Measurements from ENCODE around the gene VWA5B1.

GRCh38 chr1:20342294-20343148, 51.8 kb downstream of the VWA5B1 start:
- TF ChIP-seq CTCF (conservative IDR thresholded peaks at IDR 0.05; ENCODE audit: low read depth, low read length): no peak
- no peak for TF ChIP-seq EZH2phosphoT487 (IDR thresholded peaks at IDR 0.05; ENCODE audit: borderline replicate concordance, low read length)

All from PC-3 (cell line).